ENCODE measurements around the gene YY1. TPM values are rescaled to one million over a fixed set of nuclear protein-coding genes. Genes with fewer than 3 reads are reported as not detected.

YY1 gene
- total RNA-seq, 1 donor from 2014 or later = 43.0 TPM

DNA sequence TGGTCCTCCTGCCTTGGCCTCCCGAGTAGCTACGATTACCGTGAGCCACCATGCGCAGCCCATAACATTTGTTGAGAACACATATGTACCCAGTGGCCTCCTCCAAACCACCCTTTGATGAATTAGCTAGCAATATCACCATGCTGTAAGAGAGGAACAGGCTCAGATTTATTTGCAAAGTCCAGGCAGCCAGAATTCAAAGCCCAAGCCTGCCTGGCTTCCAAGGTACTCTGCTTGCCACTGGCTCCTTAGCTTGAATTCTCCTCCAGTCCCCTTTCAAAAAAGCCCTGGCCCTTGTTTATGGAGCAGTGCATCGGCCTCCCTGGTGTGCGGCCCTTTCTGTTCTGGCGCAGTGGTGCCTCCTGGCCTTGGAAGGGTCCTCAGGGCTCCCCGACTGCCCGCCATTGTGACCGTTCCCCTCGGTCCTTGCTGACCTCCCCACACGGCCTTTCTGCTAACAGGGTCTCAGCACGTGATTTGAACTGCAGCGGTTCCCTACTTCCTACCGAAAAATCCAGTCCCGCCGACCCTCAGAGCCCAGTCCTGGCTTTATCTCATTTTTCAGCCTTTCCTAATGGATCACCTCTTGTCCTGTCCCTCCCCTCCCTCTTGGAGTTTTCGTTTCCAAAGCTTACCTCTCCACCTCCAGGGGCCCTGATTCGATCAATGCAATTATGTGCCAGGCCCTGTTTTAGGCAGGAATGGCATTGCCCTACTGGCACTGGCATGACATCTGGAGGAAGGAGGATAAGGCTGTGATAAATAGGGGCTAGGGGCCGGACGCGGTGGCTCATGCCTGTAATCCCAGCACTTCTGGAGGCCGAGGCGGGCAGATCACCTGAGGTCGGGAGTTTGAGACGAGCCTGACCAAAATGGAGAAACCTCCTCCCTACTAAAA, 45.3 kb downstream of the YY1 start:
- TF ChIP-seq, protein P1, sequence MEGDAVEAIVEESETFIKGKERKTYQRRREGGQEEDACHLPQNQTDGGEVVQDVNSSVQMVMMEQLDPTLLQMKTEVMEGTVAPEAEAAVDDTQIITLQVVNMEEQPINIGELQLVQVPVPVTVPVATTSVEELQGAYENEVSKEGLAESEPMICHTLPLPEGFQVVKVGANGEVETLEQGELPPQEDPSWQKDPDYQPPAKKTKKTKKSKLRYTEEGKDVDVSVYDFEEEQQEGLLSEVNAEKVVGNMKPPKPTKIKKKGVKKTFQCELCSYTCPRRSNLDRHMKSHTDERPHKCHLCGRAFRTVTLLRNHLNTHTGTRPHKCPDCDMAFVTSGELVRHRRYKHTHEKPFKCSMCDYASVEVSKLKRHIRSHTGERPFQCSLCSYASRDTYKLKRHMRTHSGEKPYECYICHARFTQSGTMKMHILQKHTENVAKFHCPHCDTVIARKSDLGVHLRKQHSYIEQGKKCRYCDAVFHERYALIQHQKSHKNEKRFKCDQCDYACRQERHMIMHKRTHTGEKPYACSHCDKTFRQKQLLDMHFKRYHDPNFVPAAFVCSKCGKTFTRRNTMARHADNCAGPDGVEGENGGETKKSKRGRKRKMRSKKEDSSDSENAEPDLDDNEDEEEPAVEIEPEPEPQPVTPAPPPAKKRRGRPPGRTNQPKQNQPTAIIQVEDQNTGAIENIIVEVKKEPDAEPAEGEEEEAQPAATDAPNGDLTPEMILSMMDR (IDR thresholded peaks at IDR 0.05) = no peak
- TF ChIP-seq POLR2AphosphoS5 (IDR thresholded peaks at IDR 0.05; ENCODE audit: insufficient read depth in 1 of 2, low read depth in 1 of 2) (no peak), POLR2A (IDR thresholded peaks at IDR 0.05) (no peak)
- no peaks in the 10 kb centered on the region for H3K27me3 ChIP-seq
- peak overlapping the region; percentile 69 to 89 for H3K4me3 ChIP-seq
- H3K9me3 ChIP-seq = no peaks in the 10 kb centered on the region
- DNase-seq (ENCODE audit: extremely low spot score in 2 of 2) = no peak
- intact Hi-C loops (cut with DNase I) = no loop called here
- no peaks in the 10 kb centered on the region for H3K36me3 ChIP-seq
- peaks cover 40% of the 10 kb centered on the region for H3K4me1 ChIP-seq
- H3K27ac ChIP-seq = peak overlapping the region; percentile 94

DNA sequence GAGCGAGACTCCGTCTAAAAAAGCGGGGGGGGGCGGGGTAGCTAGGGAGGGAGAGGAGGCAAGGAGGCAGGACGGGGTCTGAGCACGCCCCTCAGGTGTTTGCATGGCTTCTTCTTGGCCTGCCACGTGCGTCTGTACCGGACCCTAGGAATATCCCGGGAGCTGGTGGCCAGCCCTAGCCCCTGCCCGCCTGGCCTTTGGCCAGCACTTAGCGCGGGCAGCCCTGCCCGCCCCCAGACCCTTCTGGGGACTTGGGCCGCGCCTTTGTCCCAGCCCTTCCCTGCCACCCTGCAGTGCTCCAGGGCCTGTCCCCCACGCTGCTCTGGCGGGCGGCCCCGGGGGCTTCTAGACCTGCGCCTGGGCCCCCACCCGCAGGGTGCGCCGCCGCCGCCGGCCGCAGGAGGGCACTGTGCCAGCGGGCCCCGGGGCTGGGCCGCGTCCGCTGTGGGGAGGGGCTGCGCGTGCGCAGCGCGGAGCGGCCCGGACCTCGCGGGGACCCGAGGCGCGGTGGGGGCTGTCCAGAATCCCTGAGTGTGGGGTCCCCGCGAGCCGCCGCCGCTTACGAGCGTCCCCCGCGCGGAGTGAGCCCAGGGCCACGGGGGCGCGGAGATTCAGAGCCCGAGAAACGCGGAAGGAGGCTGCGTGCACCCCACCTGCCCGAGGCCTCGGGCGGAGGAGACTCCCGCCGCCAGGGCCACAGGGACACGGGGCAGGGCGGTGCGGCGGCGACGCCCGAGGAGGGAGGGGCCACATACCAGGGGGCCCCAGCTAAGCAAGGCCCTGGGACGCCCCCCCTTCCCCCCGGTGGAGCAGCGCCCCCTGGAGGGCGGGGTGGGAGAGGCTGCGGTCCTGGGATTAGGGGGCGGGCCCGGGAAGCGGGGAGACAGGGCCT, 46.3 kb downstream of the YY1 start:
- intact Hi-C loops (cut with DNase I) = no loop called here
- H3K4me1 ChIP-seq = peaks cover 39% of the 10 kb centered on the region
- no peak for DNase-seq (ENCODE audit: extremely low spot score in 2 of 2)

DNA sequence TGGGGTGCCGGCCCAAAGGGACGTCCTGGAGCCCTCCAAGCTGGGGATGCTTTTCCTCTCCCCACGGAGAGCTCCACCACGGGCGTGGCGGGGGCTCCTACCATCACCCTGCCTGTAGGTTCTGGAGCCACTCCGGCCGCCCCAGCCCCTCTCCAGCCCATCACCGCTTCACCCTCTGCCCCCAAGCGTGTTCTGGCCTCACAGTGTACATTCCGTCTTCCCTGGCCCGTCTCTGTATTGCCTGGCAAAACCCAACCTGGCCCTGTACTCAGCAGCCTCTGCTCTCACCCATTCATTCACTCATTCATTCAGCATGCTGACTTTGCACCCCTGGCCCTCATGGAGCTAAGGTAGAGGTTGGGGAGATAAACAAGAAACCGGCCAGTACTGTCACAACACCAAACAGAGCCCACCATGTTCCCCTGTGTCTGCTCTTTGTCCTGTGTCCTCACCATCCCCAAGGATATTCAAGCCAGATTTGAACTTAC, 47.0 kb downstream of the YY1 start:
- Histone ChIP-seq H3K27me3 (no peaks in the 10 kb centered on the region), H3K4me3 (peak overlapping the region; percentile 69 to 89), H3K27ac (peak overlapping the region; percentile 94), H3K36me3 (peaks cover 0 to 3% of the 10 kb centered on the region in 2 donors), H3K9me3 (no peaks in the 10 kb centered on the region), H3K4me1 (peaks cover 32% of the 10 kb centered on the region)
- intact Hi-C loops (cut with DNase I) = no loop called here
- DNase-seq (ENCODE audit: extremely low spot score in 2 of 2) = no peak
- TF ChIP-seq, protein P1 (IDR thresholded peaks at IDR 0.05) = no peak
- TF ChIP-seq POLR2AphosphoS5 (IDR thresholded peaks at IDR 0.05; ENCODE audit: insufficient read depth in 1 of 2, low read depth in 1 of 2) (no peak), POLR2A (IDR thresholded peaks at IDR 0.05) (no peak)

More for the DNA sequence above, 46.3 kb downstream of the YY1 start:
- Histone ChIP-seq H3K27me3 (no peaks in the 10 kb centered on the region), H3K27ac (peak overlapping the region; percentile 94), H3K4me3 (peak overlapping the region; percentile 69 to 89), H3K9me3 (no peaks in the 10 kb centered on the region), H3K36me3 (no peaks in the 10 kb centered on the region)
- TF ChIP-seq POLR2AphosphoS5 (IDR thresholded peaks at IDR 0.05; ENCODE audit: insufficient read depth in 1 of 2, low read depth in 1 of 2) (peak in 1 of 2 donors; percentile 65), POLR2A (IDR thresholded peaks at IDR 0.05) (no peak)
- TF ChIP-seq, protein P1 (IDR thresholded peaks at IDR 0.05) = peak; percentile 64 to 72 (median 68)

DNA sequence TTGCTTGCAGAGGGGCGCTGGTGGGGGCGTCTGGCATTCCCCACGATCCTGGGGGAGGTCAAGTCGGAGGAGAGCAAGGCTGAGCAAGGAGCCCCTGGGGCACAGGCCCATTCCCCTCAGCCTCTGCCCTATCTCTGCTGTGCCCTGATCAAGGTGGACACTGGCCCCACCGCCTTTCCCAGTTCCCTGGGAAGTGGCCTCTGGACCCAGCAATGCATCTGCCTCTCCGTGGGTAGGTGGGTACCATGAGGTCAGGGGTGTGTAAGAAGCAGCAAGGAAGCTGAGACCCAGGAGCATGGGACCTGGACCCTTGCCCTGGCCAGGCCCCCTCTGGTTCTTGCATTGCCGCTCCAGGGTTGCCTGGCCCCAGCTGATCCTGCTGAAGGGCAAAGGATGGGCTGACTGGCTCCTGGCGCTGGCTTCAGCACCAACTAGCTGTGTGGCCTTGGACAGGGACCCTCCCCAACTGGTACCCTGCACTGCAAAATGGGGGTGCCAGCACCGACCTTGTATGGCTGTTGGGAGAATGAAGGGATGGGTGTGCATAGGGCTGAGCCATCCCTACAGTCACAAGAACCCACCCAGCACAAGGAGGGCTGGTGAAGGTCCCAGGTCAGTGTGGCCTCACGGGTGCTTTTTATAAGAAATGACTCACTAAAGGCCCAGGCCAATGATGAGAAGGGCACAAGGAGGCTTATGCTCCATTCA, 47.7 kb downstream of the YY1 start:
- H3K36me3 ChIP-seq = peaks cover 0 to 8% of the 10 kb centered on the region in 2 donors
- peak in 1 of 2 donors; percentile 86 for DNase-seq (ENCODE audit: extremely low spot score in 2 of 2)
- no peaks in the 10 kb centered on the region for H3K9me3 ChIP-seq
- H3K4me3 ChIP-seq = no peak overlapping the region
- H3K4me1 ChIP-seq = peaks cover 26% of the 10 kb centered on the region
- no peaks in the 10 kb centered on the region for H3K27me3 ChIP-seq
- H3K27ac ChIP-seq = no peak overlapping the region
- intact Hi-C loops (cut with DNase I) = no loop called here
- TF ChIP-seq POLR2A (IDR thresholded peaks at IDR 0.05) (no peak), POLR2AphosphoS5 (IDR thresholded peaks at IDR 0.05; ENCODE audit: insufficient read depth in 1 of 2, low read depth in 1 of 2) (no peak)

Data from vagina (tissue), 2 donors.